Skeletal muscle satellite cell (primary cell): Measurements from ENCODE around the gene MUC12.
A peak's percentile ranks its signal among the peaks of the same experiment; 100 is the strongest.
"Not testable (repeated sequence)": the region's sequence is repeated elsewhere in the genome, so short reads cannot be mapped to it uniquely, and the experiment has no call there.

Source experiments
- H3K27me3 ChIP-seq: 2 replicates; pipeline ENCODE4 v1.7.0; 2013; ENCODE audit warnings: low read length; ENCODE audit not compliant: control insufficient read depth, insufficient read depth
- H3K36me3 ChIP-seq: 2 replicates; pipeline ENCODE4 v1.7.0; 2013; ENCODE audit warnings: mild to moderate bottlenecking, control low read depth, low read length; ENCODE audit not compliant: insufficient read depth
- H3K4me1 ChIP-seq: 2 replicates; pipeline ENCODE4 v1.7.0; 2013; ENCODE audit warnings: low read length; ENCODE audit not compliant: control insufficient read depth, insufficient read depth
- H3K4me2 ChIP-seq: 2 replicates; pipeline ENCODE4 v1.7.0; 2013; ENCODE audit warnings: mild to moderate bottlenecking, low read length
- H3K4me3 ChIP-seq: 2 replicates; pipeline ENCODE4 v1.7.0; 2013; ENCODE audit warnings: low read length
- H3K9ac ChIP-seq: 2 replicates; pipeline ENCODE4 v1.7.0; 2013; ENCODE audit warnings: mild to moderate bottlenecking, low read depth, low read length, moderate library complexity
- H3K9me3 ChIP-seq: replicated peaks from 2 replicates; pipeline ENCODE4 v1.7.0; 2013; ENCODE audit warnings: mild to moderate bottlenecking, control low read depth, low read length

Gene MUC12

GRCh38 chr7:101000025-101000424, 30.7 kb downstream of the MUC12 start:
- H3K9ac ChIP-seq, H3K36me3 ChIP-seq, H3K27me3 ChIP-seq, H3K4me3 ChIP-seq, H3K9me3 ChIP-seq, H3K4me2 ChIP-seq, H3K4me1 ChIP-seq: not testable (repeated sequence)

- H3K4me1 ChIP-seq, H3K4me3 ChIP-seq, H3K27me3 ChIP-seq, H3K9me3 ChIP-seq, H3K4me2 ChIP-seq, H3K9ac ChIP-seq, H3K36me3 ChIP-seq: not testable (repeated sequence)
Measured at GRCh38 chr7:101002333-101002732, 33.0 kb downstream of the MUC12 start.

- not testable (repeated sequence) for H3K9ac ChIP-seq, H3K4me1 ChIP-seq, H3K4me2 ChIP-seq
Measured at GRCh38 chr7:101007361-101007760, 38.0 kb downstream of the MUC12 start.

GRCh38 chr7:101009629-101010028, 40.3 kb downstream of the MUC12 start:
- Histone ChIP-seq H3K27me3 (peaks cover 9% of the 10 kb centered on the region), H3K9me3 (no peaks in the 10 kb centered on the region), H3K4me1 (no peaks in the 10 kb centered on the region), H3K4me2 (no peak overlapping the region), H3K4me3 (no peak overlapping the region), H3K9ac (no peak overlapping the region), H3K36me3 (no peaks in the 10 kb centered on the region)

More at GRCh38 chr7:101007361-101007760, 38.0 kb downstream of the MUC12 start:
- H3K4me3 ChIP-seq, H3K27me3 ChIP-seq, H3K9me3 ChIP-seq, H3K36me3 ChIP-seq: not testable (repeated sequence)

GRCh38 chr7:101012931-101013330, 43.6 kb downstream of the MUC12 start:
- Histone ChIP-seq H3K4me2 (no peak overlapping the region), H3K4me3 (no peak overlapping the region), H3K4me1 (peaks cover 5% of the 10 kb centered on the region), H3K36me3 (no peaks in the 10 kb centered on the region), H3K27me3 (peaks cover 2% of the 10 kb centered on the region), H3K9me3 (no peaks in the 10 kb centered on the region), H3K9ac (no peak overlapping the region)

GRCh38 chr7:101015626-101016025, 46.3 kb downstream of the MUC12 start:
- no peaks in the 10 kb centered on the region for H3K9me3 ChIP-seq
- H3K4me3 ChIP-seq: no peak overlapping the region
- H3K9ac ChIP-seq: no peak overlapping the region

GRCh38 chr7:101017064-101017777, 47.9 kb downstream of the MUC12 start:
- H3K27me3 ChIP-seq: peaks cover 9% of the 10 kb centered on the region

More at GRCh38 chr7:101015626-101016025, 46.3 kb downstream of the MUC12 start:
- no peaks in the 10 kb centered on the region for H3K36me3 ChIP-seq
- peaks cover 5% of the 10 kb centered on the region for H3K4me1 ChIP-seq
- H3K27me3 ChIP-seq: peaks cover 4% of the 10 kb centered on the region
- no peak overlapping the region for H3K4me2 ChIP-seq

GRCh38 chr7:101018271-101019167, 49.2 kb downstream of the MUC12 start:
- Histone ChIP-seq H3K4me2 (no peak overlapping the region), H3K9ac (no peak overlapping the region), H3K4me3 (no peak overlapping the region), H3K9me3 (no peaks in the 10 kb centered on the region), H3K4me1 (peaks cover 5% of the 10 kb centered on the region), H3K36me3 (no peaks in the 10 kb centered on the region), H3K27me3 (peaks cover 11% of the 10 kb centered on the region)

More at GRCh38 chr7:101017064-101017777, 47.9 kb downstream of the MUC12 start:
- no peaks in the 10 kb centered on the region for H3K9me3 ChIP-seq
- H3K4me3 ChIP-seq: peak overlapping the region; percentile 83
- H3K36me3 ChIP-seq: no peaks in the 10 kb centered on the region
- peaks cover 5% of the 10 kb centered on the region for H3K4me1 ChIP-seq
- peak overlapping the region; percentile 90 for H3K9ac ChIP-seq
- peak overlapping the region; percentile 94 for H3K4me2 ChIP-seq

GRCh38 chr7:101020444-101020843, 51.1 kb downstream of the MUC12 start:
- Histone ChIP-seq H3K9me3 (no peaks in the 10 kb centered on the region), H3K4me1 (peaks cover 5% of the 10 kb centered on the region), H3K27me3 (peaks cover 11% of the 10 kb centered on the region), H3K4me3 (no peak overlapping the region), H3K36me3 (no peaks in the 10 kb centered on the region), H3K4me2 (no peak overlapping the region), H3K9ac (no peak overlapping the region)

- no peak overlapping the region for H3K9ac ChIP-seq
- H3K4me2 ChIP-seq: no peak overlapping the region
- peaks cover 2% of the 10 kb centered on the region for H3K4me1 ChIP-seq
- H3K36me3 ChIP-seq: no peaks in the 10 kb centered on the region
- no peaks in the 10 kb centered on the region for H3K9me3 ChIP-seq
- H3K27me3 ChIP-seq: peaks cover 11% of the 10 kb centered on the region
- H3K4me3 ChIP-seq: no peak overlapping the region
Measured at GRCh38 chr7:101021703-101022102, 52.3 kb downstream of the MUC12 start.

GRCh38 chr7:101023839-101024238, 54.5 kb downstream of the MUC12 start:
- H3K36me3 ChIP-seq: no peaks in the 10 kb centered on the region
- no peaks in the 10 kb centered on the region for H3K9me3 ChIP-seq
- no peak overlapping the region for H3K4me3 ChIP-seq
- no peaks in the 10 kb centered on the region for H3K4me1 ChIP-seq
- H3K9ac ChIP-seq: no peak overlapping the region
- peaks cover 11% of the 10 kb centered on the region for H3K27me3 ChIP-seq
- H3K4me2 ChIP-seq: no peak overlapping the region
